MCF 10A (cell line): ENCODE data around the gene ACADM. TPM values are rescaled to one million over a fixed set of nuclear protein-coding genes. Genes with fewer than 3 reads are reported as not detected.
"Not testable (repeated sequence)": the region's sequence is repeated elsewhere in the genome, so short reads cannot be mapped to it uniquely, and the experiment has no call there.

Experiments used
- BruUV-seq: library from RNA; stranded (reverse); fragments of 400-500 nt; replicated peaks from 2 replicates; lab custom pipeline; 2021; lab: Mats Ljungman, UMichigan
- CTCF ChIA-PET: fragments of 300-600 bp; sonication (Branson Sonifier 250); formaldehyde crosslinking; extraction: SDS; loops from one replicate; lab custom pipeline; 2021; ENCODE audit warnings: antibody characterized with exemption, inconsistent platforms; lab: Yijun Ruan, JAX
- POLR2A ChIA-PET: fragments of 300-600, 350-650 bp; sonication (Branson Sonifier 250); formaldehyde crosslinking; extraction: SDS; loops from one replicate; lab custom pipeline; 2020; ENCODE audit warnings: antibody characterized with exemption, inconsistent platforms; lab: Yijun Ruan, JAX
- DNase-seq: peaks from one replicate; pipeline ENCODE4 v3.0.0-alpha.2; 2018; ENCODE audit not compliant: unreplicated experiment
- H3K27ac Mint-ChIP-seq: one replicate; pipeline ENCODE4 v1.8.0; 2022; ENCODE audit warnings: mild to moderate bottlenecking, low read depth, mixed read lengths; ENCODE audit not compliant: unreplicated experiment
- H3K27me3 Mint-ChIP-seq: one replicate; pipeline ENCODE4 v1.8.0; 2022; ENCODE audit warnings: mixed read lengths; ENCODE audit not compliant: insufficient read depth, unreplicated experiment
- H3K36me3 Mint-ChIP-seq: one replicate; pipeline ENCODE4 v1.8.0; 2022; ENCODE audit warnings: mild to moderate bottlenecking, moderate library complexity, mixed read lengths; ENCODE audit not compliant: insufficient read depth, unreplicated experiment
- H3K4me1 Mint-ChIP-seq: one replicate; pipeline ENCODE4 v1.8.0; 2022; ENCODE audit warnings: mixed read lengths; ENCODE audit not compliant: insufficient read depth, unreplicated experiment
- H3K4me3 Mint-ChIP-seq: one replicate; pipeline ENCODE4 v1.8.0; 2022; ENCODE audit warnings: mild to moderate bottlenecking, moderate library complexity, mixed read lengths; ENCODE audit not compliant: unreplicated experiment
- H3K9me3 Mint-ChIP-seq: one replicate; pipeline ENCODE4 v1.8.0; 2022; ENCODE audit warnings: mixed read lengths; ENCODE audit not compliant: unreplicated experiment
- intact Hi-C: fragments of 100-400 bp; cut with micrococcal nuclease; formaldehyde crosslinking; loops from 2 replicates; pipeline ENCODE4 v1.14.1; 2022
- total RNA-seq: library from RNA; stranded (reverse); gene quantifications from 2 replicates; pipeline ENCODE4 v1.2.3, GENCODE V29; 2022
- TF ChIP-seq, protein P1 (sequence below): fragments of 200-600 bp; IDR thresholded peaks from one replicate; pipeline ENCODE4 v1.8.0; 2022; ENCODE audit warnings: antibody characterized with exemption, mild to moderate bottlenecking; ENCODE audit not compliant: unreplicated experiment

The ACADM gene
- total RNA-seq, 1 experiment from 2014 or later = 35.7 TPM

DNA sequence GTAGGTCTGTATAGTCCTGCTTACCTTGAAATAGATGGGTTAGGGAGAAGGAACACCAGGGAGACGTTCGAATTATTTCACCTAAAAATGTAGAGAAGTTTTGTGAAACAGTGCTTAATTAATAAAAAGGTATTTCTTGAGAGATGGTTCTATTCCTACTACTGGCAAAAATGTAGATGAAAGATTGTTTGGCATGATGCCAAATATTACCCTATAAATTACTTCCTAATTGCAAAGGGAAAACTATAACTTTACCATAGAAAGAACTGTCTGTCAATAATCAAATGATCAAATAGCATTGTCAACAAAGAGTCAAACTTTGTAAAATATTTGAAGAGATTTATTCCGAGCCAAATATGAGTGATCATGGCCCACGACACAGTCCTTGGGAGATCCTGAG, 4.2 kb upstream of the ACADM start:
- no peak for DNase-seq
- Mint-ChIP-seq H3K36me3 (no peaks in the 10 kb centered on the region), H3K4me3 (no peak overlapping the region), H3K27ac (no peak overlapping the region), H3K9me3 (no peaks in the 10 kb centered on the region), H3K27me3 (no peaks in the 10 kb centered on the region), H3K4me1 (peaks cover 11% of the 10 kb centered on the region)
- TF ChIP-seq, protein P1, sequence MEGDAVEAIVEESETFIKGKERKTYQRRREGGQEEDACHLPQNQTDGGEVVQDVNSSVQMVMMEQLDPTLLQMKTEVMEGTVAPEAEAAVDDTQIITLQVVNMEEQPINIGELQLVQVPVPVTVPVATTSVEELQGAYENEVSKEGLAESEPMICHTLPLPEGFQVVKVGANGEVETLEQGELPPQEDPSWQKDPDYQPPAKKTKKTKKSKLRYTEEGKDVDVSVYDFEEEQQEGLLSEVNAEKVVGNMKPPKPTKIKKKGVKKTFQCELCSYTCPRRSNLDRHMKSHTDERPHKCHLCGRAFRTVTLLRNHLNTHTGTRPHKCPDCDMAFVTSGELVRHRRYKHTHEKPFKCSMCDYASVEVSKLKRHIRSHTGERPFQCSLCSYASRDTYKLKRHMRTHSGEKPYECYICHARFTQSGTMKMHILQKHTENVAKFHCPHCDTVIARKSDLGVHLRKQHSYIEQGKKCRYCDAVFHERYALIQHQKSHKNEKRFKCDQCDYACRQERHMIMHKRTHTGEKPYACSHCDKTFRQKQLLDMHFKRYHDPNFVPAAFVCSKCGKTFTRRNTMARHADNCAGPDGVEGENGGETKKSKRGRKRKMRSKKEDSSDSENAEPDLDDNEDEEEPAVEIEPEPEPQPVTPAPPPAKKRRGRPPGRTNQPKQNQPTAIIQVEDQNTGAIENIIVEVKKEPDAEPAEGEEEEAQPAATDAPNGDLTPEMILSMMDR = no peak
- ChIA-PET POLR2A (no interaction called here), CTCF (no interaction called here)
- intact Hi-C loops = loop anchor here (5.0 kb wide), 1 partner anchor 453 kb away; no protein-coding TSS in a partner anchor
- BruUV-seq = no TSS peak

DNA sequence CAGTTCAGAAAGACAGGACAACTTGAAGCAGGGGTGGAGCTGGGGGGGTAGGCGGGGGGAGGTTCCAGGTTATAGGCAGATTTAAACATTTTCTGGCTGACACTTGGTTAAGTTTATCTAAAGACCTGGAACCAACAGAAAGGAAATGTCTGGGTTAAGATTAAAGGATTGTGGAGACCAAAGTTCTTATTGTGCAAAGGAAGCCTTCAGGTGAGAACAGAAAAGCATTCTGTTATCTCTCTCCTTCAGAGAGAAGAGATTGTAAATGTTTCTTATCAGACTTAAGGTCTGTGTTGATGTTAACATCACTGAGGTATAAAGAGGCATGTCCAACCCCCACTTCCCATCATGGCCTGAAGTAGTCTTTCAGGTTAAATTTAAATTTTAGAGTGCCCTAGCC, 3.7 kb upstream of the ACADM start:
- Mint-ChIP-seq H3K36me3 (no peaks in the 10 kb centered on the region), H3K9me3 (no peaks in the 10 kb centered on the region), H3K4me3 (no peak overlapping the region), H3K27ac (no peak overlapping the region), H3K27me3 (no peaks in the 10 kb centered on the region), H3K4me1 (peaks cover 16% of the 10 kb centered on the region)
- CTCF ChIA-PET = no interaction called here
- no peak for DNase-seq
- POLR2A ChIA-PET = no interaction called here
- intact Hi-C loops = loop anchor here (5.0 kb wide), 1 partner anchor 454 kb away; no protein-coding TSS in a partner anchor
- TF ChIP-seq, protein P1 = no peak
- no TSS peak for BruUV-seq

DNA sequence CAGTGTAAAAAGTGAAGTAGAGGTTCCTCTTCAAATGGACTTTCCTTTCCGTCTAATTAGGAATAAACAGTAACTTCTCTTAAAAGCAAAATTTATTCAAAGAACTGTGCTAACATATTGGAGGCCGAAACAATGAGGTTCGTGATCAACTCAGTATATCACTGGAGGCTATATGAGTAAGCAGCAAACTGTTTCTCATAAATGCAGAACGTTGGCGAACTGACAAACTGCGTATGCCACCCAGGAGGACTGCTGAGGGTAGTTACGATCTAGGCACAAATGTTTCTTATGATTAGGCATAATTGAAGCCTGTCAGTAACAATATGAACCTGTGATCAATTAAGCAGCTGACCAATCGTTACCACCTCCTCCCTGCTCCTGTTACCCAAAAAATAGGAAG, 2.3 kb upstream of the ACADM start:
- H3K27ac Mint-ChIP-seq, H3K27me3 Mint-ChIP-seq, H3K9me3 Mint-ChIP-seq, CTCF ChIA-PET, H3K36me3 Mint-ChIP-seq, H3K4me3 Mint-ChIP-seq, BruUV-seq: not testable (repeated sequence)
- intact Hi-C loops = loop anchor here (5.0 kb wide), 1 partner anchor 455 kb away; no protein-coding TSS in a partner anchor
- POLR2A ChIA-PET = interaction anchor here (0.7 to 2.1 kb wide), 2 partner anchors 14 to 64 kb away, joined by 4 to 24 read pairs; partner anchors contain the start of gene RABGGTB
- peak; percentile 76 for DNase-seq
- peaks cover 26% of the 10 kb centered on the region for H3K4me1 Mint-ChIP-seq

DNA sequence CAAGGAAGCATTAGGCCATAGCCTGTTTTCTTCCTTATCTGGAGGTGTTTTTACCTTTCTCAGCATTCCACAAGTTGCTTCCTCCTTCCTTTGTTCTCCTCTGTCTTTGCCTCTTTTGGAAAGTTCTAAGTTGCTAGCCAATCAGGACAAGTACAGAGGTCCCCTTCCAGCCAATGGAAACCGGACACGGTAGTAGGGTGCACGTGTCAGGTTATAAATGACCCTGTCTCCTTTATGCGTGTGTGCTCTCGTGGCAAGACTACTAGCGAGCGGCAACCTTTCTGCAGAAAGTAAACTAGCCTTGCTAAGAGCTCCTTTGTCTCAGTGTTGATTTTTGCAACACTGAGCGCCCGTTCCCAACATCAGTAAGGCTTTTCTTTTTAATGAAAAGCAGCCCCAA, 1.5 kb upstream of the ACADM start:
- no peak for DNase-seq
- Mint-ChIP-seq H3K9me3 (no peaks in the 10 kb centered on the region), H3K27ac (peak overlapping the region; percentile 31), H3K4me3 (peak overlapping the region; percentile 99), H3K27me3 (no peaks in the 10 kb centered on the region), H3K4me1 (peaks cover 26% of the 10 kb centered on the region), H3K36me3 (no peaks in the 10 kb centered on the region)
- ChIA-PET POLR2A (interaction anchor here (0.9 to 2.1 kb wide), 9 partner anchors 14 to 348 kb away, joined by 3 to 24 read pairs (median 3); partner anchors contain the start of gene RABGGTB), CTCF (interaction anchor here (0.8 to 1.1 kb wide), 3 partner anchors 457 to 990 kb away, joined by 3 to 4 read pairs (median 3); partner anchors contain the start of genes CRYZ and TYW3)
- TF ChIP-seq, protein P1 = no peak
- BruUV-seq = no TSS peak
- intact Hi-C loops = loop anchor here (5.0 kb wide), 1 partner anchor 456 kb away; no protein-coding TSS in a partner anchor
